Colonic mucosa (tissue), 4 donors: ENCODE data around the gene CPEB4. TPM values are rescaled to one million over a fixed set of nuclear protein-coding genes. Genes with fewer than 3 reads are reported as not detected.

Source experiments
- DNase-seq: peaks from one replicate; pipeline ENCODE4 v3.0.0-alpha.2; 2020
- H3K27ac ChIP-seq: fragments of 200-600 bp; one replicate; pipeline ENCODE4 v1.8.0; 2021
- H3K27me3 ChIP-seq: fragments of 200-600 bp; one replicate; pipeline ENCODE4 v1.8.0; 2021
- H3K36me3 ChIP-seq: fragments of 200-600 bp; one replicate; pipeline ENCODE4 v1.8.0; 2021
- H3K4me1 ChIP-seq: fragments of 200-600 bp; one replicate; pipeline ENCODE4 v1.8.0; 2021; ENCODE audit warnings: mild to moderate bottlenecking
- H3K4me3 ChIP-seq: fragments of 200-600 bp; one replicate; pipeline ENCODE4 v1.8.0; 2021
- H3K9ac ChIP-seq, 2 donors: one replicate each; pipeline ENCODE4 v1.7.0; 2013; ENCODE audit warnings: control low read depth in 2 of 2, low read depth in 2 of 2, low read length in 2 of 2
- H3K9me3 ChIP-seq: fragments of 200-600 bp; one replicate; pipeline ENCODE4 v1.8.0; 2021
- CTCF ChIP-seq: fragments of 200-600 bp; IDR thresholded peaks from one replicate; pipeline ENCODE4 v1.8.0; 2022; ENCODE audit warnings: antibody characterized with exemption, mild to moderate bottlenecking
- intact Hi-C: fragments of 100-400 bp; cut with DNase I; formaldehyde crosslinking; loops from one replicate; pipeline ENCODE4 v1.14.1; 2022
- total RNA-seq, 2 donors: library from RNA; stranded (reverse); fragmentation: NEBNext Ultra II Directional in 1 of 2; extraction: Animal tissue kit (Norgen Biotek cat#: 25700) in 1 of 2; gene quantifications; one replicate each; pipeline ENCODE4 v1.2.1, GENCODE V29; 2021
- donor health status: healthy.
- donor health status: DM: no; HTN: no; CAD: no.
- donor health status: DM: no; HTN: no; CAD: no.

The CPEB4 gene
- total RNA-seq, 2 donors from 2014 or later = 23.3 to 41.7 TPM

- no peaks in the 10 kb centered on the region for H3K36me3 ChIP-seq
- H3K9ac ChIP-seq = no peak overlapping the region
- no peaks in the 10 kb centered on the region for H3K27me3 ChIP-seq
- H3K9me3 ChIP-seq = no peaks in the 10 kb centered on the region
- no peak overlapping the region for H3K4me3 ChIP-seq
- intact Hi-C loops = no loop called here
- TF ChIP-seq CTCF = no peak
- H3K27ac ChIP-seq = no peak overlapping the region
- peaks cover 5% of the 10 kb centered on the region for H3K4me1 ChIP-seq
- no peak for DNase-seq
These were observed 18.8 kb upstream of the CPEB4 start for GRCh38 chr5:173869316-173869715.

DNA sequence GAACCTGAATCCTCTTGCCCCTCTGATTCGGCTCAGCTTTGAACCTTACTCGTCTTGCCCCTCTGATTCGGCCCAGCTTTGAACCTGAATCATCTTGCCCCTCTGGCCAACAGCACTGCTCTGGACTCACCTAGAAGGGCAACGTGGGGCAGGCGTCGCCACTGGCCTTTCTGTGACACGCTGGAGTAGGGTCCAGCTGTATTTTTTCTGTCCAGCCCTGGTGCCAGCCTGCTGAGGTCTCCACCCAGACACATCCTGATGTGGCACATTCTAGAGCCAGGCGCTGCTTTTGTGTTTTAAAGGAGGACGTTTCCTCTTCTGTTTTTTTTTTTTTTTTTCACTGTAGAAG is 15.2 kb upstream of the CPEB4 start:
- no peak for TF ChIP-seq CTCF
- no peak for DNase-seq
- no peak overlapping the region for H3K27ac ChIP-seq
- no peak overlapping the region for H3K4me3 ChIP-seq
- H3K4me1 ChIP-seq = no peaks in the 10 kb centered on the region
- no peaks in the 10 kb centered on the region for H3K27me3 ChIP-seq
- no peaks in the 10 kb centered on the region for H3K36me3 ChIP-seq
- intact Hi-C loops = no loop called here
- no peak overlapping the region for H3K9ac ChIP-seq
- no peaks in the 10 kb centered on the region for H3K9me3 ChIP-seq

GRCh38 chr5:173873306-173873922 is 14.7 kb upstream of the CPEB4 start:
- no peak for TF ChIP-seq CTCF
- DNase-seq = no peak
- no peak overlapping the region for H3K4me3 ChIP-seq
- no peak overlapping the region for H3K27ac ChIP-seq
- no peak overlapping the region for H3K9ac ChIP-seq
- H3K4me1 ChIP-seq = no peaks in the 10 kb centered on the region
- no peaks in the 10 kb centered on the region for H3K27me3 ChIP-seq
- no peaks in the 10 kb centered on the region for H3K9me3 ChIP-seq
- intact Hi-C loops = no loop called here
- no peaks in the 10 kb centered on the region for H3K36me3 ChIP-seq

GRCh38 chr5:173875189-173875588 is 13.0 kb upstream of the CPEB4 start:
- no peak for TF ChIP-seq CTCF
- no peak overlapping the region for H3K27ac ChIP-seq
- intact Hi-C loops = no loop called here

DNA sequence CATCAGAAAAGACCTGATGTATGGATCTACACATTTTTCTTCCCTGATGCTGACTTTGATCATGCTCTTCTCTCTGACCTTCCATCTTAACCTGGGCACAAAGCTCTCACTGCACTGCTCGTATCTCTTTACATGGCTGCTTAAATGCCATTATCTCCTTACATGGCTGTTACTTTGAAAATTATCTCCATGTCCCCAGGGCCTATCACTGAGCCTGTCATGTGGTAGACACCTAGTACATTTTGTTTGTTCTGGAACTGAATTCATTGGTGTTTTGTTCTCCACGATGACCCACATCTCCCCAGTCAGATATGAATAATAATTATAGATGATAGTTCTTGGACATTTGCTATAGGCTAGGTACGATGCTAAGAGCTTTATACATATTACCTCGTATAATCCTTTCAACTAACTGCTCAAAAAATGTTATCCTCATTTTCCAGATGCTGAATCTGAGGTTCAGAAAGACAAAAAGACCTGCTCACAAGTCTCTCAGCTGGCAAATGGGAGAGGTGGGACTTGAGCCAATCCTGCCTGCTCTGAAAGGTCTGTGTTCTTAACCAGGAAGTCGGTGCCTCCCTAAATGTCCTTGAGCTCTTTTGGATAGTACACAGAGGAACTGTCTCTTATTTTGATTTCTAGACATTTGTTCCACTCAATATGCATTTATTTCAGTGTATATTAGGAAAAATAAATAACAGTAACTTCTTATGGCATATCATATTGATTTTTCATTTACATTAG is 9.8 kb upstream of the CPEB4 start:
- Histone ChIP-seq H3K4me3 (no peak overlapping the region), H3K9me3 (no peaks in the 10 kb centered on the region), H3K27me3 (no peaks in the 10 kb centered on the region), H3K9ac (no peak overlapping the region), H3K36me3 (no peaks in the 10 kb centered on the region), H3K4me1 (no peaks in the 10 kb centered on the region), H3K27ac (no peak overlapping the region)
- intact Hi-C loops = no loop called here
- TF ChIP-seq CTCF = no peak
- DNase-seq = no peak

More at GRCh38 chr5:173875189-173875588, 13.0 kb upstream of the CPEB4 start:
- Histone ChIP-seq H3K36me3 (no peaks in the 10 kb centered on the region), H3K9me3 (no peaks in the 10 kb centered on the region), H3K4me3 (no peak overlapping the region), H3K4me1 (no peaks in the 10 kb centered on the region), H3K9ac (no peak overlapping the region), H3K27me3 (no peaks in the 10 kb centered on the region)
- no peak for DNase-seq
